K562 treated with DMSO at 1 percent for 48 hours (cell line): ENCODE measurements around the gene BSG. TPM values are rescaled to one million over a fixed set of nuclear protein-coding genes. Genes with fewer than 3 reads are reported as not detected.

Experiments used
- total RNA-seq: library from RNA; unstranded; fragments of 300-600 nt; gene quantifications from 2 replicates; pipeline ENCODE4 v1.2.3, GENCODE V29; 2022; ENCODE audit warnings: low replicate concordance; ENCODE audit errors: extremely low read depth

The BSG gene
- total RNA-seq: 1,430 and 1,506 TPM in 2 replicates

DNA sequence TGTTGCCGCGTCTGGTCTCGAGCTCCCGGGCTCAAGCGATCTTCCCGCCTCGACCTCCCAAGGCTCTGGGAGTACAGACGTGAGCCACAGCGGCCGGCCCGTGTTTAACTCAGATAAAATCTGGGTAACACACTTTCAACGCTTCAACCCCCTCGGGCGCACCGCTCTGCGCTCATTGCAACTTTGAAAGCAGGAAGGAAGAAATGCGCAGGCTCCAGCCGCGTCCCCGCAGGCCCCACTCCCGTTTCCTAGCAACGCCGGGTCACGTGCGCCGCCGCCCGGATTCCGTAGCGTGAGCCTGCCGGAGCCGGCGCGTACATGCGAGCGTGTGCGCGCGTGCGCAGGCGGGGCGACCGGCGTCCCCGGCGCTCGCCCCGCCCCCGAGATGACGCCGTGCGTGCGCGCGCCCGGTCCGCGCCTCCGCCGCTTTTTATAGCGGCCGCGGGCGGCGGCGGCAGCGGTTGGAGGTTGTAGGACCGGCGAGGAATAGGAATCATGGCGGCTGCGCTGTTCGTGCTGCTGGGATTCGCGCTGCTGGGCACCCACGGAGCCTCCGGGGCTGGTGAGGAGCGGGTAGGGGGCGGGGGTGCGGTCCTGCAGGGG is at the start of gene BSG:
BSG (plus strand) TSS at position 457 of the 603 bp plus-strand sequence; CDS start at position 496, 39 bp downstream.

DNA sequence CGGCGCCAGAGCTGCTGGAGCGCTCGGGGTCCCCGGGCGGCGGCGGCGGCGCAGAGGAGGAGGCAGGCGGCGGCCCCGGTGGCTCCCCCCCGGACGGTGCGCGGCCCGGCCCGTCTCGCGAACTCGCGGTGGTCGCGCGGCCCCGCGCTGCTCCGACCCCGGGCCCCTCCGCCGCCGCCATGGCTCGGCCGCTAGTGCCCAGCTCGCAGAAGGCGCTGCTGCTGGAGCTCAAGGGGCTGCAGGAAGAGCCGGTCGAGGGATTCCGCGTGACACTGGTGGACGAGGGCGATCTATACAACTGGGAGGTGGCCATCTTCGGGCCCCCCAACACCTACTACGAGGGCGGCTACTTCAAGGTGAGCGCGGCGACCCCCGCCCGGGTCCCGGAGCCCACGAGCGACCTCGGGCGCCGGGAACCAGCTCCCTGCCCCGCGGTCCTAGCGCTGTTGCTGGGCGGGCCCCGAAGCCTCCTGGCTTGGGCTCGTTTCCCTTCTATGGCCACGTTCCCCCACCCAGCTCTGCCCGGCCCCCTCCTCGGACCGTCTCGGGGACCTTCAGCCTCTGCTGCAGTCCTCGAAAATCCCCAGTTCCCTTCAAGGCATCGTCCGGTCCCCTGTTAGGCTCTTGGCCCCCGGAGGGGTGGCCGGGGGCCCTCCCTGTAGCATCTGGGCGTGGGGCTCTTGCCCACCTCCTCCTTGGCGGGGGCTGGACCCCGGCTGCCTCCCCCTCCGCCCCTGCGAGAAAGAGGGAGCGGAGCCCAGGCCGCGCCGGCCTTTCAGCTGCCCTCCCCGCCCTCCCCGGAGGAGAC is 40.4 kb upstream of the BSG start, which contains the start of gene CDC34:
CDC34 (plus strand) TSS at position 8 of the 808 bp plus-strand sequence; CDS start at position 180, 172 bp downstream.

GRCh38 chr19:543910-544608 is 28.3 kb upstream of the BSG start, which contains the start of gene GZMM:
TSS of gene GZMM (plus strand) at chr19:544053. CDS start at chr19:544072, 19 bp downstream.

GRCh38 chr19:589693-590395 is 17.4 kb downstream of the BSG start, which contains the start of gene HCN2:
TSS of gene HCN2 (plus strand) at chr19:589881. CDS start at chr19:589946, 65 bp downstream.

Other genes starting within 250 kb of the BSG start
- not detected in 2 replicates for gene MIER2, start 227.8 kb upstream of the BSG start, total RNA-seq
- not detected in 2 replicates for gene C2CD4C, start 163.4 kb upstream of the BSG start, total RNA-seq
- not detected in 2 replicates for gene SHC2, start 111.6 kb upstream of the BSG start, total RNA-seq
- not detected in 2 replicates for gene MADCAM1, start 76.1 kb upstream of the BSG start, total RNA-seq
- gene TPGS1, start 65.1 kb upstream of the BSG start, total RNA-seq: not detected in 2 replicates
- not detected in 2 replicates for gene CDC34, start 40.8 kb upstream of the BSG start, total RNA-seq
- gene GZMM, start 28.5 kb upstream of the BSG start, total RNA-seq: not detected in 2 replicates
- gene HCN2, start 17.3 kb downstream of the BSG start, total RNA-seq: not detected in 2 replicates
- gene POLRMT, start 60.9 kb downstream of the BSG start, total RNA-seq: 676 TPM in 1 of 2 replicates, not detected in the other
- gene FGF22, start 67.3 kb downstream of the BSG start, total RNA-seq: not detected in 2 replicates
- gene RNF126, start 90.6 kb downstream of the BSG start, total RNA-seq: 251 TPM in 1 of 2 replicates, not detected in the other
- gene FSTL3, start 103.8 kb downstream of the BSG start, total RNA-seq: not detected in 2 replicates
- gene PRSS57, start 122.9 kb downstream of the BSG start, total RNA-seq: not detected in 2 replicates
- not detected in 2 replicates for gene PALM, start 136.3 kb downstream of the BSG start, total RNA-seq
- gene MISP, start 178.5 kb downstream of the BSG start, total RNA-seq: not detected in 2 replicates
- gene PTBP1, start 224.9 kb downstream of the BSG start, total RNA-seq: 250 TPM in 1 of 2 replicates, not detected in the other
- gene PLPPR3, start 249.4 kb downstream of the BSG start, total RNA-seq: not detected in 2 replicates